Measurements from ENCODE around the gene MRM3.
A peak's percentile ranks its signal among the peaks of the same experiment; 100 is the strongest.
"Not testable (repeated sequence)": the region's sequence is repeated elsewhere in the genome, so short reads cannot be mapped to it uniquely, and the experiment has no call there.

MRM3 gene

GRCh38 chr17:781805-782731 is at the start of gene MRM3, which contains the start of gene GLOD4:
TSS of gene MRM3 (plus strand) at chr17:782353. CDS start at chr17:782379, 26 bp downstream.
TSS of gene GLOD4 (minus strand) at chr17:782280. CDS start at chr17:782255, 25 bp downstream.
- DNase-seq (ENCODE audit: low read depth): peak; percentile 85

- peak; percentile 50 for DNase-seq (ENCODE audit: low read depth)
These were observed 49.0 kb upstream of the MRM3 start for GRCh38 chr17:732902-733720.

- DNase-seq (ENCODE audit: low read depth): no peak
These were observed 48.4 kb upstream of the MRM3 start for GRCh38 chr17:733743-734142.

- DNase-seq (ENCODE audit: low read depth): no peak
These were observed 44.5 kb upstream of the MRM3 start for GRCh38 chr17:737561-738113.

GRCh38 chr17:740240-741017 is 41.7 kb upstream of the MRM3 start:
- DNase-seq (ENCODE audit: low read depth): no peak

GRCh38 chr17:742147-742793 is 39.9 kb upstream of the MRM3 start:
- no peak for DNase-seq (ENCODE audit: low read depth)

GRCh38 chr17:743139-743538 is 39.0 kb upstream of the MRM3 start:
- no peak for DNase-seq (ENCODE audit: low read depth)

GRCh38 chr17:744937-745336 is 37.2 kb upstream of the MRM3 start:
- DNase-seq (ENCODE audit: low read depth): no peak

GRCh38 chr17:745406-745805 is 36.7 kb upstream of the MRM3 start:
- DNase-seq (ENCODE audit: low read depth): no peak

- no peak for DNase-seq (ENCODE audit: low read depth)
These were observed 36.0 kb upstream of the MRM3 start for GRCh38 chr17:746181-746580.

GRCh38 chr17:746783-747629 is 35.1 kb upstream of the MRM3 start:
- no peak for DNase-seq (ENCODE audit: low read depth)

GRCh38 chr17:748604-749003 is 33.5 kb upstream of the MRM3 start:
- not testable (repeated sequence) for DNase-seq (ENCODE audit: low read depth)

- DNase-seq (ENCODE audit: low read depth): not testable (repeated sequence)
These were observed 32.8 kb upstream of the MRM3 start for GRCh38 chr17:749359-749758.

GRCh38 chr17:750431-751037 is 31.6 kb upstream of the MRM3 start:
- DNase-seq (ENCODE audit: low read depth): no peak

GRCh38 chr17:751269-752001 is 30.7 kb upstream of the MRM3 start:
- peak; percentile 66 for DNase-seq (ENCODE audit: low read depth)

- DNase-seq (ENCODE audit: low read depth): peak; percentile 79
These were observed 30.0 kb upstream of the MRM3 start, which contains the start of gene GEMIN4 for GRCh38 chr17:752002-752619. TSS of gene GEMIN4 (minus strand) at chr17:752264. CDS start at chr17:752142, 122 bp downstream.

- DNase-seq (ENCODE audit: low read depth): peak; percentile 64
These were observed 29.4 kb upstream of the MRM3 start for GRCh38 chr17:752620-753219.

- DNase-seq (ENCODE audit: low read depth): no peak
These were observed 28.7 kb upstream of the MRM3 start for GRCh38 chr17:753418-753817.

All from iris pigment epithelial cell (primary cell).